Right lobe of liver (tissue), 4 donors: Measurements from ENCODE around the gene CAST.

Experiments
- CTCF ChIP-seq, 4 donors: fragments of 200-600 bp in 3 of 4; fragments of 450-650 bp in 1 of 4; IDR thresholded peaks; one replicate each; pipeline versions ENCODE4 v1.5.1 to v1.8.0; 2016 to 2022; ENCODE audit warnings: antibody characterized with exemption in 4 of 4, mild to moderate bottlenecking in 2 of 4
- POLR2A ChIP-seq: fragments of 450-650 bp; IDR thresholded peaks from one replicate; pipeline ENCODE4 v1.6.1; 2017; ENCODE audit warnings: antibody characterized with exemption, mild to moderate bottlenecking
- donor health status: DM: no; HTN: no; CAD: no.
- donor health status: DM: no; HTN: no; CAD: no.
- donor health status: DM: no; HTN: yes; CAD: no.

GRCh38 chr5:96658272-96658671 is 3.9 kb upstream of the CAST start:
- TF ChIP-seq POLR2A (no peak), CTCF (IDR thresholded peaks at IDR 0.05) (no peak)
